ENCODE data around the gene SH3GL1. TPM values are rescaled to one million over a fixed set of nuclear protein-coding genes. Genes with fewer than 3 reads are reported as not detected.

The SH3GL1 gene
- polyA plus RNA-seq, 2 of the 4 experiments (the other 2 are of a cell fraction), result 20.1 to 34.7 TPM

GRCh38 chr19:4366666-4367335, 33.5 kb downstream of the SH3GL1 start:
- Histone ChIP-seq H3K4me1 (peaks cover 15% of the 10 kb centered on the region), H3K4me3 (no peak overlapping the region), H3K27ac (no peak overlapping the region), H3K4me2 (no peak overlapping the region), H3K9me3 (no peaks in the 10 kb centered on the region)
- CTCF ChIA-PET, result interaction anchor here (1.2 to 3.0 kb wide), 2 partner anchors 14 to 34 kb away, joined by 6 to 21 read pairs; partner anchors contain the start of gene SH3GL1
- TF ChIP-seq TP53 (CRISPR knock-in tag; IDR thresholded peaks at IDR 0.05), result no peak
- TF ChIP-seq ZFP36 (IDR thresholded peaks at IDR 0.05; ENCODE audit: borderline replicate concordance, partially characterized antibody), result no peak
- TF ChIP-seq SMC3 (IDR thresholded peaks at IDR 0.05), result no peak
- no peak for TF ChIP-seq CHD4 (IDR thresholded peaks at IDR 0.05; ENCODE audit: borderline replicate concordance)
- TF ChIP-seq FOXS1 (CRISPR knock-in tag; IDR thresholded peaks at IDR 0.05), result no peak
- no peak for TF ChIP-seq FOSL2 (IDR thresholded peaks at IDR 0.05)
- no peak for TF ChIP-seq FOSL2 (CRISPR knock-in tag; IDR thresholded peaks at IDR 0.05)
- TF ChIP-seq ATOH8 (CRISPR knock-in tag; IDR thresholded peaks at IDR 0.05; ENCODE audit: low read depth), result no peak
- TF ChIP-seq BCL3 (IDR thresholded peaks at IDR 0.05), result no peak
- TF ChIP-seq KDM5A (IDR thresholded peaks at IDR 0.05), result no peak
- TF ChIP-seq RAD21 (conservative IDR thresholded peaks at IDR 0.05 in 1 of 2, IDR thresholded peaks at IDR 0.05 in 1 of 2), result no peak
- no peak for TF ChIP-seq CBX2 (IDR thresholded peaks at IDR 0.05; ENCODE audit: borderline replicate concordance, low read depth)
- TF ChIP-seq EHF (CRISPR knock-in tag; IDR thresholded peaks at IDR 0.05), result no peak
- no peak for TF ChIP-seq ZC3H11A (IDR thresholded peaks at IDR 0.05)
- no peak for TF ChIP-seq SREBF2 (IDR thresholded peaks at IDR 0.05)
- TF ChIP-seq RFX5 (IDR thresholded peaks at IDR 0.05), result no peak
- no peak for TF ChIP-seq USF2 (IDR thresholded peaks at IDR 0.05)
- no peak for TF ChIP-seq KDM1A (IDR thresholded peaks at IDR 0.05; ENCODE audit: low read depth)
- no peak for TF ChIP-seq HOXB13 (CRISPR knock-in tag; IDR thresholded peaks at IDR 0.05; ENCODE audit: low read depth)
- no peak for TF ChIP-seq BHLHE40 (IDR thresholded peaks at IDR 0.05; ENCODE audit: low read depth, low read length)
- no peak for TF ChIP-seq MAX (IDR thresholded peaks at IDR 0.05)
- no peak for FAIRE-seq
- WGBS (ENCODE audit: missing lambda C conversion rate), result 97% methylated on average over 7 of the region's 16 CpGs
- ATAC-seq, result no peak
- DNase-seq (ENCODE audit: low read depth in 1 of 2, low spot score in 1 of 2), result no peak
- POLR2A ChIA-PET, result no interaction called here

GRCh38 chr19:4365791-4366665, 34.3 kb downstream of the SH3GL1 start:
- Histone ChIP-seq H3K4me1 (peaks cover 23% of the 10 kb centered on the region), H3K4me2 (no peak overlapping the region), H3K27ac (no peak overlapping the region), H3K9me3 (no peaks in the 10 kb centered on the region), H3K4me3 (no peak overlapping the region)
- FAIRE-seq, result no peak
- ATAC-seq, result no peak
- TF ChIP-seq JUNB (IDR thresholded peaks at IDR 0.05) (no peak), CBX8 (IDR thresholded peaks at IDR 0.05) (no peak), ZSCAN20 (CRISPR knock-in tag; IDR thresholded peaks at IDR 0.05) (no peak), CTCF (IDR thresholded peaks at IDR 0.05) (no peak), ATOH8 (CRISPR knock-in tag; IDR thresholded peaks at IDR 0.05; ENCODE audit: low read depth) (no peak), NFE2L2 (conservative IDR thresholded peaks at IDR 0.05; ENCODE audit: low read length) (no peak), POLR2AphosphoS2 (conservative IDR thresholded peaks at IDR 0.05; ENCODE audit: low read length) (no peak), TP53 (CRISPR knock-in tag; IDR thresholded peaks at IDR 0.05) (no peak), POLR2A (IDR thresholded peaks at IDR 0.05; ENCODE audit: low read length) (no peak), TFCP2L1 (CRISPR knock-in tag; IDR thresholded peaks at IDR 0.05) (no peak), CEBPB (IDR thresholded peaks at IDR 0.05) (no peak), EP300 (IDR thresholded peaks at IDR 0.05) (no peak), ZNF302 (CRISPR knock-in tag; IDR thresholded peaks at IDR 0.05) (no peak), RNF2 (IDR thresholded peaks at IDR 0.05; ENCODE audit: borderline replicate concordance, low read depth) (no peak), BHLHE40 (IDR thresholded peaks at IDR 0.05; ENCODE audit: low read depth, low read length) (no peak)
- 96% methylated on average over 11 of the region's 19 CpGs for WGBS (ENCODE audit: missing lambda C conversion rate)
- no peak for DNase-seq (ENCODE audit: low read depth in 1 of 2, low spot score in 1 of 2)
- ChIA-PET CTCF (interaction anchor here (0.8 to 3.0 kb wide), 5 partner anchors 10 to 34 kb away, joined by 3 to 21 read pairs (median 6); partner anchors contain the start of gene SH3GL1), POLR2A (no interaction called here)
